Activated gamma-delta T cell treated with anti-CD3 and anti-CD28 coated beads, Interleukin-2, amount 50 U/mL, for 16 hours (primary cell): Measurements from ENCODE around the gene SC5D.

Experiments used
- DNase-seq: peaks from one replicate; pipeline ENCODE4 v3.0.0-alpha.2; 2020; ENCODE audit warnings: low read depth

The SC5D gene

GRCh38 chr11:121292495-121293287 lies at the start of gene SC5D:
TSS of gene SC5D (plus strand) at chr11:121292771. CDS start at chr11:121303376, 10,605 bp downstream.
- peak; percentile 88 for DNase-seq

- DNase-seq: no peak
Observed at GRCh38 chr11:121244884-121245283, 47.7 kb upstream of the SC5D start.

GRCh38 chr11:121246021-121246768 lies 46.4 kb upstream of the SC5D start:
- no peak for DNase-seq

- DNase-seq: no peak
Observed at GRCh38 chr11:121246769-121247035, 45.9 kb upstream of the SC5D start.

- no peak for DNase-seq
Observed at GRCh38 chr11:121248496-121248895, 44.1 kb upstream of the SC5D start.

GRCh38 chr11:121249039-121249663 lies 43.4 kb upstream of the SC5D start:
- DNase-seq: no peak

GRCh38 chr11:121250843-121251242 lies 41.7 kb upstream of the SC5D start:
- no peak for DNase-seq

GRCh38 chr11:121253951-121254350 lies 38.6 kb upstream of the SC5D start:
- DNase-seq: no peak

- no peak for DNase-seq
Observed at GRCh38 chr11:121254756-121255155, 37.8 kb upstream of the SC5D start.

GRCh38 chr11:121255473-121256125 lies 37.0 kb upstream of the SC5D start:
- no peak for DNase-seq

- no peak for DNase-seq
Observed at GRCh38 chr11:121257289-121257688, 35.3 kb upstream of the SC5D start.

GRCh38 chr11:121257976-121258375 lies 34.6 kb upstream of the SC5D start:
- no peak for DNase-seq

- no peak for DNase-seq
Observed at GRCh38 chr11:121265586-121265985, 27.0 kb upstream of the SC5D start.

GRCh38 chr11:121268581-121268980 lies 24.0 kb upstream of the SC5D start:
- DNase-seq: no peak

- DNase-seq: no peak
Observed at GRCh38 chr11:121270001-121270678, 22.4 kb upstream of the SC5D start.

- DNase-seq: no peak
Observed at GRCh38 chr11:121274332-121274991, 18.1 kb upstream of the SC5D start.

- DNase-seq: no peak
Observed at GRCh38 chr11:121281698-121282097, 10.9 kb upstream of the SC5D start.

GRCh38 chr11:121282386-121282785 lies 10.2 kb upstream of the SC5D start:
- DNase-seq: no peak

- no peak for DNase-seq
Observed at GRCh38 chr11:121282886-121283502, 9.6 kb upstream of the SC5D start.

- no peak for DNase-seq
Observed at GRCh38 chr11:121291319-121291718, 1.3 kb upstream of the SC5D start.

GRCh38 chr11:121291896-121292494 lies 576 bp upstream of the SC5D start:
- no peak for DNase-seq
